H9 (cell line): ENCODE results near the gene RBL1. TPM values are rescaled to one million over a fixed set of nuclear protein-coding genes. Genes with fewer than 3 reads are reported as not detected.
"Not testable (repeated sequence)": the region's sequence is repeated elsewhere in the genome, so short reads cannot be mapped to it uniquely, and the experiment has no call there.

Source experiments
- DNase-seq: peaks from one replicate; pipeline ENCODE4 v3.0.0-alpha.2; 2017
- H2AFZ ChIP-seq: one replicate; pipeline ENCODE4 v1.6.1; 2013; ENCODE audit warnings: mild to moderate bottlenecking, low read length, control low read depth, moderate library complexity
- H2AK5ac ChIP-seq: 2 replicates; pipeline ENCODE4 v1.6.1; 2013; ENCODE audit warnings: low read length, control low read depth, mixed read lengths; ENCODE audit not compliant: insufficient read length
- H2BK120ac ChIP-seq: one replicate; pipeline ENCODE4 v1.6.1; 2013; ENCODE audit warnings: low read depth, mild to moderate bottlenecking, low read length, control low read depth, inconsistent platforms; ENCODE audit not compliant: poor library complexity, severe bottlenecking
- H2BK12ac ChIP-seq: 2 replicates; pipeline ENCODE4 v1.6.1; 2013; ENCODE audit warnings: low read length, control low read depth, mixed read lengths, low read depth; ENCODE audit not compliant: insufficient read length
- H2BK15ac ChIP-seq: 2 replicates; pipeline ENCODE4 v1.6.1; 2013; ENCODE audit warnings: low read depth, low read length, control low read depth
- H2BK20ac ChIP-seq: one replicate; pipeline ENCODE4 v1.6.1; 2013; ENCODE audit warnings: low read depth, mild to moderate bottlenecking, low read length, control low read depth, inconsistent platforms; ENCODE audit not compliant: poor library complexity, severe bottlenecking
- H2BK5ac ChIP-seq: 2 replicates; pipeline ENCODE4 v1.6.1; 2013; ENCODE audit warnings: low read length, control low read depth, mixed read lengths; ENCODE audit not compliant: insufficient read length
- H3K14ac ChIP-seq: 2 replicates; pipeline ENCODE4 v1.6.1; 2013; ENCODE audit warnings: low read length, control low read depth; ENCODE audit not compliant: insufficient read depth
- H3K18ac ChIP-seq: 2 replicates; pipeline ENCODE4 v1.6.1; 2013; ENCODE audit warnings: low read depth, mild to moderate bottlenecking, mixed read lengths, low read length, control low read depth; ENCODE audit not compliant: insufficient read length
- H3K23ac ChIP-seq: 2 replicates; pipeline ENCODE4 v1.6.1; 2013; ENCODE audit warnings: low read length, control low read depth, mixed read lengths, low read depth; ENCODE audit not compliant: insufficient read length
- H3K23me2 ChIP-seq: 2 replicates; pipeline ENCODE4 v1.6.1; 2013; ENCODE audit warnings: low read depth, mild to moderate bottlenecking, mixed read lengths, low read length, control low read depth; ENCODE audit not compliant: insufficient read length, poor library complexity, severe bottlenecking
- H3K27ac ChIP-seq: 2 replicates; pipeline ENCODE4 v1.5.1; 2013; ENCODE audit warnings: low read length, control low read depth, mixed read lengths, low read depth; ENCODE audit not compliant: insufficient read length
- H3K27me3 ChIP-seq: 2 replicates; pipeline ENCODE4 v1.6.1; 2013; ENCODE audit warnings: low read length, control low read depth, inconsistent platforms; ENCODE audit not compliant: insufficient read depth
- H3K4ac ChIP-seq: 2 replicates; pipeline ENCODE4 v1.6.1; 2013; ENCODE audit warnings: low read depth, mild to moderate bottlenecking, control low read depth, inconsistent platforms, low read length, moderate library complexity
- H3K4me1 ChIP-seq: 2 replicates; pipeline ENCODE4 v1.6.1; 2013; ENCODE audit warnings: low read length, control low read depth, inconsistent platforms; ENCODE audit not compliant: insufficient read depth
- H3K4me2 ChIP-seq: 2 replicates; pipeline ENCODE4 v1.6.1; 2013; ENCODE audit warnings: low read length, control low read depth, mixed read lengths; ENCODE audit not compliant: insufficient read length, insufficient read depth
- H3K56ac ChIP-seq: 2 replicates; pipeline ENCODE4 v1.6.1; 2013; ENCODE audit warnings: low read depth, mild to moderate bottlenecking, mixed read lengths, low read length, control low read depth; ENCODE audit not compliant: insufficient read length
- H3K79me1 ChIP-seq: 2 replicates; pipeline ENCODE4 v1.6.1; 2013; ENCODE audit warnings: low read depth, mild to moderate bottlenecking, moderate library complexity, low read length, control low read depth, inconsistent platforms; ENCODE audit not compliant: insufficient read depth, poor library complexity, severe bottlenecking
- H3K79me2 ChIP-seq: 2 replicates; pipeline ENCODE4 v1.6.1; 2013; ENCODE audit warnings: low read length, control low read depth, inconsistent platforms; ENCODE audit not compliant: insufficient read depth
- H3K9ac ChIP-seq: 2 replicates; pipeline ENCODE4 v1.6.1; 2013; ENCODE audit warnings: low read length, control low read depth, mixed read lengths; ENCODE audit not compliant: insufficient read length; ENCODE audit errors: extremely low read depth
- H3K9me3 ChIP-seq: one replicate; pipeline ENCODE4 v1.6.1; 2013; ENCODE audit warnings: low read depth, low read length, inconsistent platforms; ENCODE audit not compliant: control insufficient read depth
- H3T11ph ChIP-seq: one replicate; pipeline ENCODE4 v1.6.1; 2013; ENCODE audit warnings: mild to moderate bottlenecking, low read length, control low read depth, inconsistent platforms
- H4K20me1 ChIP-seq: one replicate; pipeline ENCODE4 v1.6.1; 2013; ENCODE audit not compliant: control insufficient read depth, insufficient read length, insufficient read depth
- H4K5ac ChIP-seq: 2 replicates; pipeline ENCODE4 v1.6.1; 2013; ENCODE audit warnings: low read depth, mild to moderate bottlenecking, mixed read lengths, low read length, control low read depth; ENCODE audit not compliant: insufficient read length
- H4K8ac ChIP-seq: replicated peaks from 2 replicates; pipeline ENCODE4 v1.6.1; 2013; ENCODE audit warnings: low read length, control low read depth, mixed read lengths, low read depth; ENCODE audit not compliant: insufficient read length
- H4K91ac ChIP-seq: 2 replicates; pipeline ENCODE4 v1.6.1; 2013; ENCODE audit warnings: low read depth, mild to moderate bottlenecking, moderate library complexity, mixed read lengths, low read length, control low read depth; ENCODE audit not compliant: insufficient read length
- H3K27ac Mint-ChIP-seq, 3 experiments: 2 replicates in 2 of 3; 3 replicates in 1 of 3; pipeline ENCODE4 v1.8.0; 2020 to 2021; ENCODE audit warnings: mixed read lengths in 3 of 3, mild to moderate bottlenecking in 1 of 3, moderate library complexity in 1 of 3
- H3K27me3 Mint-ChIP-seq: 2 replicates; pipeline ENCODE4 v1.8.0; 2021; ENCODE audit warnings: low read depth, mild to moderate bottlenecking, moderate library complexity, mixed read lengths
- H3K36me3 Mint-ChIP-seq, 3 experiments: 2 replicates in 2 of 3; 3 replicates in 1 of 3; pipeline ENCODE4 v1.8.0; 2020 to 2021; ENCODE audit warnings: low read depth in 3 of 3, mixed read lengths in 3 of 3; ENCODE audit not compliant: insufficient read depth in 1 of 3
- H3K4me1 Mint-ChIP-seq, 2 experiments: 2 replicates each; pipeline ENCODE4 v1.8.0; 2020; ENCODE audit warnings: mixed read lengths in 2 of 2
- H3K4me3 Mint-ChIP-seq, 2 experiments: 2 replicates in 1 of 2; 3 replicates in 1 of 2; pipeline ENCODE4 v1.8.0; 2020 to 2021; ENCODE audit warnings: mild to moderate bottlenecking in 2 of 2, mixed read lengths in 2 of 2, moderate library complexity in 1 of 2
- H3K9me3 Mint-ChIP-seq, 2 experiments: 2 replicates in 1 of 2; 3 replicates in 1 of 2; pipeline ENCODE4 v1.8.0; 2020; ENCODE audit warnings: mild to moderate bottlenecking in 2 of 2, mixed read lengths in 2 of 2, moderate library complexity in 1 of 2
- WGBS: extraction: QIAGEN DNeasy Blood & Tissue Kit; methylation state at CpG from one replicate; pipeline ENCODE4 v1.1.7; 2013; ENCODE audit warnings: missing lambda C conversion rate, low lambda C conversion rate, mixed read lengths; ENCODE audit not compliant: insufficient read length; ENCODE audit errors: extremely low coverage; 5-methylcytosine and 5-hydroxymethylcytosine counted together
- total RNA-seq: library from RNA; stranded (reverse); gene quantifications from 2 replicates; pipeline ENCODE4 v1.2.1, GENCODE V29; 2021
- TF ChIP-seq, protein P1 (sequence below): fragments of 200-600 bp; sonication (generic); conservative IDR thresholded peaks from 3 replicates; pipeline ENCODE4 v1.8.0; 2021; ENCODE audit warnings: antibody characterized with exemption, mild to moderate bottlenecking

The RBL1 gene
- total RNA-seq, 1 experiment from 2014 or later = 14.1 TPM

DNA sequence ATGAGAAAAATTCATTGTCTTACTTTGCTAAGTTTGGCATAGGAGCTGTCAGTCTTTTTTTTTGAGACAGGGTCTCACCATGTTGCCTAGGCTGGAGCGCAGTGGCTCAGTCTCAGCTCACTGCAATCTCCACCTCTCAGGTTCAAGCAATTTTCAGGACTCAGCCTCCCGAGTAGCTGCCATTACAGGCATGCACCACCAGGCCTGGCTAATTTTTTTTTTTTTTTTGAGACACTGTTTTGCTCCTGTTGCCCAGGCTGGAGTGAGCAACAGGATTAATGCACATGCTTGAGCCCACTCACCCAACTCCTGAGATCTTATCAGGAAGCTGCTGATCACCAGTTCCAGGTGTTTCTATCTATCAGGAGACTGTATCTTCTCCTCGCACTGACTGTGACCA, 128.8 kb downstream of the RBL1 start:
- H3T11ph ChIP-seq, H3K27me3 Mint-ChIP-seq, H3K79me1 ChIP-seq, H3K79me2 ChIP-seq, H2AFZ ChIP-seq, H3K9ac ChIP-seq, H3K4me2 ChIP-seq, H2BK15ac ChIP-seq, H3K27ac Mint-ChIP-seq, H2BK12ac ChIP-seq, H4K5ac ChIP-seq, H3K14ac ChIP-seq, H2BK120ac ChIP-seq, H3K4ac ChIP-seq, DNase-seq, H3K27me3 ChIP-seq, H3K4me3 Mint-ChIP-seq, H3K27ac ChIP-seq, H3K23me2 ChIP-seq, H2AK5ac ChIP-seq, H4K8ac ChIP-seq, H3K18ac ChIP-seq, H3K4me1 ChIP-seq, H2BK5ac ChIP-seq, H3K23ac ChIP-seq, H3K56ac ChIP-seq, H4K91ac ChIP-seq, H4K20me1 ChIP-seq, H2BK20ac ChIP-seq: not testable (repeated sequence)
- WGBS = no CpG with 5 or more reads among the region's 3 CpGs
- H3K4me1 Mint-ChIP-seq = peaks cover 16 to 21% of the 10 kb centered on the region in 2 experiments
- H3K36me3 Mint-ChIP-seq = peaks cover 11 to 18% (median 16%) of the 10 kb centered on the region in 3 experiments; a peak in 6 of 7 replicates
- H3K9me3 Mint-ChIP-seq = peaks cover 11 to 19% of the 10 kb centered on the region in 2 experiments
- TF ChIP-seq, protein P1, sequence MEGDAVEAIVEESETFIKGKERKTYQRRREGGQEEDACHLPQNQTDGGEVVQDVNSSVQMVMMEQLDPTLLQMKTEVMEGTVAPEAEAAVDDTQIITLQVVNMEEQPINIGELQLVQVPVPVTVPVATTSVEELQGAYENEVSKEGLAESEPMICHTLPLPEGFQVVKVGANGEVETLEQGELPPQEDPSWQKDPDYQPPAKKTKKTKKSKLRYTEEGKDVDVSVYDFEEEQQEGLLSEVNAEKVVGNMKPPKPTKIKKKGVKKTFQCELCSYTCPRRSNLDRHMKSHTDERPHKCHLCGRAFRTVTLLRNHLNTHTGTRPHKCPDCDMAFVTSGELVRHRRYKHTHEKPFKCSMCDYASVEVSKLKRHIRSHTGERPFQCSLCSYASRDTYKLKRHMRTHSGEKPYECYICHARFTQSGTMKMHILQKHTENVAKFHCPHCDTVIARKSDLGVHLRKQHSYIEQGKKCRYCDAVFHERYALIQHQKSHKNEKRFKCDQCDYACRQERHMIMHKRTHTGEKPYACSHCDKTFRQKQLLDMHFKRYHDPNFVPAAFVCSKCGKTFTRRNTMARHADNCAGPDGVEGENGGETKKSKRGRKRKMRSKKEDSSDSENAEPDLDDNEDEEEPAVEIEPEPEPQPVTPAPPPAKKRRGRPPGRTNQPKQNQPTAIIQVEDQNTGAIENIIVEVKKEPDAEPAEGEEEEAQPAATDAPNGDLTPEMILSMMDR = peak; percentile 26; the same call in 1 of the 3 replicates
- H3K9me3 ChIP-seq = peaks cover 13% of the 10 kb centered on the region

DNA sequence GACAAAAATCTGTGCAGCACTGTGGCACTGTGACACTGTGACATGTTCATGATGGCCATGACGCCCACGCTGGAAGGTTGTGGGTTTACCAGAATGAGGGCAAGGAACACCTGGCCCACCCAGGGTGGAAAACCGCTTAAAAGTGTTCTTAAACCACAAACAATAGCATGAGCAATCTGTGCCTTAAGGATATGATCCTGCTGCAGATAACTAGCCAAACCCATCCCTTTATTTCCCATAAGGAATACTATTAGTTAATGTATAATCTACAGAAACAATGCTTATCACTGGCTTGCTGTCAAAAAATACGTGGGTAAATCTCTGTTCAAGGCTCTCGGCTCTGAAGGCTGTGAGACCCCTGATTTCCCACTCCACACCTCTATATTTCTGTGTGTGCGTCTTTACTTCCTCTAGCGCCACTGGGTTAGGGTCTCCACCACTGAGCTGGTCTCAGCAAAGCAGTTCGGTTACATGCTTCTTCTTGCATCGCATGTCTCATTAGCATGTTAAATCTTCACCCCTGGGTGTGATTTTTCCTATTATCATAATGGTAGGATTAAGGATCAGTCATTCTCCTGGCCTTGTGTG, 133.3 kb downstream of the RBL1 start:
- H2BK12ac ChIP-seq, H3K14ac ChIP-seq, H3K4me1 ChIP-seq, H4K8ac ChIP-seq, H3K9ac ChIP-seq, H2BK15ac ChIP-seq, H3K79me2 ChIP-seq, H3K23ac ChIP-seq, H2AK5ac ChIP-seq, H3K4me2 ChIP-seq, H3K27ac Mint-ChIP-seq, H3K23me2 ChIP-seq, H3K18ac ChIP-seq, H3T11ph ChIP-seq, H3K79me1 ChIP-seq, H4K5ac ChIP-seq, H3K27me3 Mint-ChIP-seq, H2BK5ac ChIP-seq, DNase-seq, H2BK120ac ChIP-seq, H3K56ac ChIP-seq, H4K20me1 ChIP-seq, H3K4me3 Mint-ChIP-seq, H2AFZ ChIP-seq, H3K27ac ChIP-seq, H4K91ac ChIP-seq, H3K4me1 Mint-ChIP-seq, H3K4ac ChIP-seq, H2BK20ac ChIP-seq, H3K27me3 ChIP-seq: not testable (repeated sequence)
- H3K9me3 ChIP-seq = peaks cover 13% of the 10 kb centered on the region
- Mint-ChIP-seq H3K9me3 (peaks cover 15 to 24% of the 10 kb centered on the region in 2 experiments), H3K36me3 (peaks cover 10 to 16% (median 16%) of the 10 kb centered on the region in 3 experiments; a peak in 6 of 7 replicates)
- no CpG with 5 or more reads among the region's 9 CpGs for WGBS
